ENCODE results near the gene EFNA5.

EFNA5 gene

DNA sequence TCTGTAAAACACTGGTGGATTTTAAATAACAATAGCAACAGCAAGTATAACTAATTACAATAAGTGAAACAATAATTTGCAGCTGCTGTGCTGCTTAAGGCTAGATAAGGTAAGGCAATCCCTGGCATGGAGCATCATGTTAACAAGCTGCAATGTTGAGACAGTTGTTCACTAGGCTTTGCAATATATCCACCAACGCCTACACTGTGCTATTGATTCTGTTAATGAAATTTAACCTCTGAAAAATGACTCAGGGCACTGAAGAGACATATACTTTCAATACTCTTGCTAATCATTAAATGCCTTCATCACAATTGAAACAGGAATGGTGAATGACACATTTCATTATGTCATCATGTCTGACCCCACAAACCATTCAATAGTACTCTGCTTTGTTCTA is 255.0 kb downstream of the EFNA5 start:
- DNase-seq = no peak

DNA sequence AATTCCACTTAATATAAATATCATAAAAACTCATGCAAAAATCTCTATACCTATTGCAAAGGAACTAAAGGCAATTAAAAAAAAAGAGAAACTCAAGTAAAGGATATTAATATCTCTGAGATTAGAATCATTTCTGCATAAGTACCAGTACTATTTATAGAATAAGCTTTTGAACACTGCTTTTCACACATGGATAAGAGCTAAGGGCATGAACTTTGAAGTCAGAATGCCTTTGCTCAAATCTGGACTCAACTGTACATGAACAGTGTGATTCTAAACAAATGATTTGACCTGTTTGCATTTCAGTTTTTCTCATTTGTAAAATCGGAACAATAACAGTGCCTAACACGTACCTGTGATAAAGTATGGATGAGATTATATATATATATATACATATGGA is 255.9 kb downstream of the EFNA5 start:
- DNase-seq = no peak

- no peak for DNase-seq
Observed at GRCh38 chr5:107413754-107414153, 257.0 kb downstream of the EFNA5 start.

- DNase-seq = no peak
Observed at GRCh38 chr5:107408564-107408963, 262.2 kb downstream of the EFNA5 start.

GRCh38 chr5:107407713-107408298 is 262.9 kb downstream of the EFNA5 start:
- no peak for DNase-seq

GRCh38 chr5:107404595-107405374 is 266.0 kb downstream of the EFNA5 start:
- no peak for DNase-seq

GRCh38 chr5:107403228-107403953 is 267.3 kb downstream of the EFNA5 start:
- no peak for DNase-seq

DNA sequence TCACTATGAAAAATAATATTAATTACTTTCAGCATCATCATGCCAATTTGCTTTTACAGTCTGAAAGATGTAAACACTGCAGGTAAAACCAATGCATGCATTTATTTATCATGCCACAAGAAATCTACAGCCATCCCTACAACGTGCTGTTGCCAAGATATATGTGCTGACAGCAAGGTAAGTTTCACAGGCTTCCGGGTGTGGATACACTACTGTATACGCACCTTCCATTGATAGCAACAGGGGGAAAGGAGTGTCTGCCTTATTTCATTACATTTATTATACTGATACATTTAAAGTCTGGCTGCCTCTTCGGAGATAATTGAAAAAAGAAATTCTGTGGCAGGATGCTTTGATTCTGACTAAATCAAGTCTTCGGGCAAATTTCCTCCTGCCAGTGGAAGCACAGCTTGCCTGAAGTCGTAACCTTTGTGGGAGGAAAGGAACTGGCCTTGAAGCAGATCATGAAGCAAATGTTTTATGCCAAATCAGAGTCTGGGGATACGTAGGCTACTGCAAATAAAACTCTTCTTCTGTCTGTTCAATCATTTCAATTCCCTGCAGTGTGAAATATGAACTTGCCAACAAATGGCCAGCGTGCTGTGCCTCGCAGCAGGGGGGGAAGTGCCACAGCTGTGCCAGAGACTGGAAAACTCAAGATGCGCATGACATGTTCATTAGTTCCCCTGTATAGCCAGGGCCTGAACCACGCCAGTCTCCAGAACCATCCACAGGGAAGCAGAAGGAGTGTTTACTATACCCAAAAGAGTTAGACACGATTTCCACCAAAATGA is 268.1 kb downstream of the EFNA5 start:
- DNase-seq = peak; percentile 43

DNA sequence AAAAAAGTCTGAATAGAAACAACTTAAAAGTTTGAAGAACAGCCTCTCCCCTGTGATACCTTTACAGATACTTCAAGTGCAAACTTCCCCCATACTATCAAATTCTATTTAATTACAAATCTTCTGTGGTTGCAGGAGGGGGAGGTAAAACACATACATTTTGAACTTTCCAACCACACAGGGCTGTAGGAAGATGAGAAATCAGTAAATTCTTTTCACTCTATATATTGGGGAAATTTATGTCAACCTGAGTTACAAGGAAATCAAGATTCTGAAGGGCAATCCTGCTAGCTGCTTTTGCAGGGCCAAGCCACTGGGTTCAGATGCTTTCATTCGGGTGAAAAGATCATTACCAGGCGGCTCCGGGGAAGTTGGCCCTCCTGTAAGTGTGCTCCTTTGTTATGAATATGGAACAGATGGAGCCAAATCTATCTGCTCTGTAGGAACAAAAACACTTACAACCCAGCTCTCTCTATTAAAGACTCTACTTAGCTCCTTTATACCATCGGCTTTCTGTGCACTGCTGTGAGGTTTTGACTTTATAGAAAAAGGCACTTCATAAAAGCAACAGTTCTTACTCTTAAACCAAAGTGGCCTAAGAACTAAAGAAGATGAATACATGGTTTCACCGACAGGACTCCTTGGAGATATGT is 269.1 kb downstream of the EFNA5 start:
- DNase-seq = no peak

GRCh38 chr5:107400328-107400727 is 270.4 kb downstream of the EFNA5 start:
- no peak for DNase-seq

GRCh38 chr5:107398703-107399102 is 272.0 kb downstream of the EFNA5 start:
- DNase-seq = no peak

DNA sequence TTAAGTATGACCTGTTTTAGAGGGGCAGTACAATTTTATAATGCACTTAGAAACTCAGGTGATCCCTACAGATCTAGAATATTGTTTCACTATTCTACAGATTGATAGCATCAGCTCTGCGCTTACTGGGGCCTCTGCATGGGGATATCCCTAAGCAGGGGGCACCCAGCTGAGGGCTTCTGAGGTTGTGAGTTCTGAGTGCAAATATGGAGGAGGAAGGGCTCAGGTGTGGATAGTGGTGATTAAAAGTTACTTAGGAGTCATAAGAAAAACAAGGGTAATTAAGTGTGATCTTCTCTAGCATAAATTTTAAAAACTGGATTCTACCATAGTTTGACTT is 274.4 kb downstream of the EFNA5 start:
- no peak for DNase-seq

GRCh38 chr5:107395632-107396350 is 274.9 kb downstream of the EFNA5 start:
- DNase-seq = no peak

GRCh38 chr5:107393851-107394250 is 276.9 kb downstream of the EFNA5 start:
- DNase-seq = no peak

DNA sequence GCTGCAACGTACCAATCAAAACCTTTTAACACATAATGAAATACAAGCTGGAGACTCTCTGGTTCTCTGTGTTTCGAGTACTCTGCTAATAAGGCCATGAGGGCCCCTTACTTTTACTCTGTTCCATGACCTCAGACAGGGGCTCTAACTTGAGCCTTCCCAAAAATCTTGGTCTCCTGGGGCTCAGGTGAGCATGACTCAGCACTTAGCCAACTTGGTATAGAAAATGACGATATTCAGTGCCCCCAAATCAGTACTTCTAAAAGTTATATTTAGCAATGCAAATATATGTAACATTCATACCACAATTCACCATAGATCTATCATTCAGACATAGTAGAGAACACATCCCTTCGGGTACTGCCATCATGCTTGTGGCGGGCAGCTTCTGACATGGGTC is 278.9 kb downstream of the EFNA5 start:
- no peak for DNase-seq

- DNase-seq = no peak
Observed at GRCh38 chr5:107389775-107390148, 281.0 kb downstream of the EFNA5 start.

- no peak for DNase-seq
Observed at GRCh38 chr5:107389130-107389774, 281.5 kb downstream of the EFNA5 start.

DNA sequence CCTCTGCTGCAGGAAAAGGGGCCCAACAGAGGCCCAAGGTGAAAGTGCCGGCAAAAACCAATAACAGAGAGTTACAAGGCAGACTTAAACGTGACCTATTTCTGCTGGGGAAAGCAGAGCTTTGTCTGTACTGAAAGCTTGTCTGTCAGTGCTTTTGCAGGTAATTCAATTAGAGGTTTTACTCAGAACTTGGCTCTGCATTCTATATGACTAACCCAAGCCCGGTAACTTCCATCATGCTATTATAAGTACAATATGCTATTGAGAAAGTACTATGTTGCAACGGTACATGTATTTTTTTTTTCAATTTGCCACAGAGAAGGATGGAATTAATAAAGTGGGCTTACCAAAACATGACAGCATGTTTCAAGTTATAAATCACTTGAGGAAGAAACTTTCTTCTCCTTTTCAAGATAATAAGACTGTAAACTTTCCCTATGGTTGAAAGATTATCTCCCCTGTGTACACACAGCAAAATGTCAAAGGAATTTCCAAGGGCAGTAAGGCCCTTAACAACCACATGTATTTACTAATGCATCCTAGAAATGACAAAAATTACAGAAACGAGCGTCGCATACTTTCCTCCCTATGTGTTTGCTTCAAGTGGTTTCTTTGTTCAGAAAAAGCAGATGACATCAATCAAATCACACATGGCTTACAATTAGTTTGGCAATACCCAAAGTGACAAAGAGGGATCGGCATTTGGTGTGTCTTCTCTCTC is 282.4 kb downstream of the EFNA5 start:
- DNase-seq = no peak

- no peak for DNase-seq
Observed at GRCh38 chr5:107387526-107388140, 283.1 kb downstream of the EFNA5 start.

DNA sequence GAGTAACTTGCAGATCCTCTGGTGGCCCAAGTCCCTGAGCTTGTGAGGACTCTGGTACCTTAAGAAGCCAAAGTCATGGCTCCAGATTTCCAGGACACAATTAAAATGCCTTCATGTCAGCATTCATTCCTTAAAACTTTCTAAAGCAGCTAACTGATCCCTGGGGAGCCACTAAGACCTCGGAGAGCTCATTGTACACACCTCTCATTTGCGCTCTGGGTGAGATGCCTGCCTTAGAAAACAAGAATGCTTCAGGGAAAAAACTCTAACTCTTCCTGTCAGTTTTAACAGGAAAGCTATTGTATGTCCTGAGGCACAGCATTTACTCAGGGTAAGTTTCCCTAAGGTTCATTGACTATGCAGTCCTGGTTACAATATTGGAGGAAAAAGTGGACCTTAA is 285.0 kb downstream of the EFNA5 start:
- no peak for DNase-seq

GRCh38 chr5:107384256-107384655 is 286.5 kb downstream of the EFNA5 start:
- DNase-seq = no peak

Measured in NCI-H2107 (cell line).